Thyroid gland (tissue), 4 donors: Measurements from ENCODE around the gene CIPC.

ENCODE experiments used
- POLR2A ChIP-seq, 2 donors: fragments of 450-650 bp; IDR thresholded peaks; one replicate each; pipeline ENCODE4 v1.6.1; 2017; ENCODE audit warnings: antibody characterized with exemption in 2 of 2, mild to moderate bottlenecking in 2 of 2, moderate library complexity in 1 of 2
- TF ChIP-seq, protein P1 (sequence below), 6 experiments: fragments of 200-600 bp in 3 of 6; fragments of 450-650 bp in 3 of 6; sonication (generic) in 3 of 6; IDR thresholded peaks; one replicate each; pipeline ENCODE4 v1.5.1; 2016 to 2019; ENCODE audit warnings: antibody characterized with exemption in 6 of 6, mild to moderate bottlenecking in 2 of 6, inconsistent platforms in 1 of 6, moderate library complexity in 1 of 6

DNA sequence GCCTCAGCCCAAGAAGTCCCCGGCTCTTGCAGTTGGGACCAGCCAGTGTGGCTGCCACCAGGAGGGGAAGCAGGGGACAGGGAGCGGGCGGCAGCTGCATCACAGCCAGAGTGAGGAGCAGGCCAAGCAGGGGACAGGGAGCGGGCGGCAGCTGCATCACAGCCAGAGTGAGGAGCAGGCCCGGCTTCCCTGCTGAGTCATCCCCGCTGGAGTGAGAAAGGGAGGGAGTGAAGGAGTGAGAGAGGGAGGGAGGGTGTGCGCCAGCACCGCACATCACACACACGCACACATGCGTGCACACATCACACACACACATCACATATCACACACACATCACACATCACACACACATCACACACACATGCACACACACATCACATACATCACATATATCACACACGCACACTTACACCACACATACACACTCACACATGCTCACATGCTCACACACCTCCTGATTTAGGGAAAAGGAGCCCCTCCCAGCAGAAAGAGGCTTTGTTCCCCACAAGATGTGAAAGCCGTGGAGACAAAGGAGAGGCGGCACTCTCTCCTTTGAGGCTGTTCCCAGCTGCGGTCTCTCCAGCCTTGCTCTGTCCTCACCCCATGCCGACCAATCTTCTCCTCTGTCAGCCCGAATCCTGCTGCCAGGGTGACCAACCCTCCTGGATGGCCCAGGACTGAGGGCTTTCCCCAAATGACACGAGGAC is 60.3 kb downstream of the CIPC start:
- TF ChIP-seq POLR2A (IDR thresholded peaks at IDR 0.05): no peak
- TF ChIP-seq, protein P1, sequence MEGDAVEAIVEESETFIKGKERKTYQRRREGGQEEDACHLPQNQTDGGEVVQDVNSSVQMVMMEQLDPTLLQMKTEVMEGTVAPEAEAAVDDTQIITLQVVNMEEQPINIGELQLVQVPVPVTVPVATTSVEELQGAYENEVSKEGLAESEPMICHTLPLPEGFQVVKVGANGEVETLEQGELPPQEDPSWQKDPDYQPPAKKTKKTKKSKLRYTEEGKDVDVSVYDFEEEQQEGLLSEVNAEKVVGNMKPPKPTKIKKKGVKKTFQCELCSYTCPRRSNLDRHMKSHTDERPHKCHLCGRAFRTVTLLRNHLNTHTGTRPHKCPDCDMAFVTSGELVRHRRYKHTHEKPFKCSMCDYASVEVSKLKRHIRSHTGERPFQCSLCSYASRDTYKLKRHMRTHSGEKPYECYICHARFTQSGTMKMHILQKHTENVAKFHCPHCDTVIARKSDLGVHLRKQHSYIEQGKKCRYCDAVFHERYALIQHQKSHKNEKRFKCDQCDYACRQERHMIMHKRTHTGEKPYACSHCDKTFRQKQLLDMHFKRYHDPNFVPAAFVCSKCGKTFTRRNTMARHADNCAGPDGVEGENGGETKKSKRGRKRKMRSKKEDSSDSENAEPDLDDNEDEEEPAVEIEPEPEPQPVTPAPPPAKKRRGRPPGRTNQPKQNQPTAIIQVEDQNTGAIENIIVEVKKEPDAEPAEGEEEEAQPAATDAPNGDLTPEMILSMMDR (IDR thresholded peaks at IDR 0.05): no peak
